CD4-positive, alpha-beta T cell treated with Interleukin-15 for 4 hours (primary cell): Measurements from ENCODE around the gene SPCS2.
"Not testable (repeated sequence)": the region's sequence is repeated elsewhere in the genome, so short reads cannot be mapped to it uniquely, and the experiment has no call there.

Experiments
- DNase-seq: peaks from one replicate; pipeline ENCODE4 v3.0.0-alpha.2; 2020; ENCODE audit warnings: low spot score

SPCS2 gene

DNA sequence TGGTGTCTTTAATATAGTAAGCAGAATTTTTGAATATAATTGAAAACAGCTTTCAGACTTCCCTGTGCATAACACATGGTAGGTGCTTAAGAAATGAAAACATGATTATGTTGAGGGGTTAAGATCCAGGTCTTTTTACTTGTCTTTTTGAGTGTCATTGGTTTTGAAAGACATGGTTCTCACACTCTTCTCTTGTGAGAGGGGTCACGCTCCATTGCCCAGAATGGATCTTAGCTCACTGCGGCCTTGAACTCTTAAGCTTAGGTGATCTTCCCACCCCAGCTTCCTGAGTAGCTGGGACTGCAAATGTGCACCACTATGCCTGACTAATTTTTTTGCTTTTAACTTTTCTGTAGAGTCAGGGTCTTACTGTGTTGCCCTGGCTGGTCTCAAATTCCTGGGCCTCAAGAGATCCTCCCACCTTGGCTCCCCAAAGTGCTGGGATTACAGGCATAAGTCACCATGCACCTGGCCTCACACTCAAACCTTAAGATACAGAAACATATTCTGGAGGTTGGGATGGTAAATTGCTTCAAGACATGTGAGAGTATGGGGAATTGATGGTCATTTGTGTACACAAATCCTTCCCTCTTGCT, 1.4 kb downstream of the SPCS2 start:
- DNase-seq: no peak

GRCh38 chr11:74951226-74951625, 2.2 kb downstream of the SPCS2 start:
- DNase-seq: no peak

GRCh38 chr11:74952752-74953151, 3.7 kb downstream of the SPCS2 start:
- DNase-seq: no peak

- DNase-seq: no peak
These were observed 4.4 kb downstream of the SPCS2 start for GRCh38 chr11:74953451-74953850.

DNA sequence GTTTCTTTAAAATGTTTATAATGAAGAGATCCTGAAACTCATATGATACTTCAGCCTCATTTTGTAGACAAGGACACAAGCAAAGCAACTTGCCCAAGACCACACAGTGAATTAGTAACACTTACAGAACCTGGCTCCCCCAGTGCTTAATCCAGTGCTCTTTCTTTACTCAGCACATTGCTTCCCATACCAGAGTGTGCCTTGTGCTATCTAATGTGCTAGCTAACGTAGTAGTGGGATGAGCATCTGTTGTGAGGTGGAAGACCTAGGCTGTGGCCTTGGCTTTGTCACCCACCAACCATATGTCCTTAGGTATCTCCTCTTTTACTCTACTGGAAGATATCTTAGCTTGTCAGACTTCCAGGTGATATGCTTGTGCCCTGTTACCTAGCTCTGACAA, 5.1 kb downstream of the SPCS2 start:
- no peak for DNase-seq

- no peak for DNase-seq
These were observed 7.4 kb downstream of the SPCS2 start for GRCh38 chr11:74956397-74957015.

- no peak for DNase-seq
These were observed 9.0 kb downstream of the SPCS2 start for GRCh38 chr11:74957937-74958629.

- not testable (repeated sequence) for DNase-seq
These were observed 11.1 kb downstream of the SPCS2 start for GRCh38 chr11:74960128-74960527.

GRCh38 chr11:74966651-74967050, 17.6 kb downstream of the SPCS2 start:
- DNase-seq: no peak

DNA sequence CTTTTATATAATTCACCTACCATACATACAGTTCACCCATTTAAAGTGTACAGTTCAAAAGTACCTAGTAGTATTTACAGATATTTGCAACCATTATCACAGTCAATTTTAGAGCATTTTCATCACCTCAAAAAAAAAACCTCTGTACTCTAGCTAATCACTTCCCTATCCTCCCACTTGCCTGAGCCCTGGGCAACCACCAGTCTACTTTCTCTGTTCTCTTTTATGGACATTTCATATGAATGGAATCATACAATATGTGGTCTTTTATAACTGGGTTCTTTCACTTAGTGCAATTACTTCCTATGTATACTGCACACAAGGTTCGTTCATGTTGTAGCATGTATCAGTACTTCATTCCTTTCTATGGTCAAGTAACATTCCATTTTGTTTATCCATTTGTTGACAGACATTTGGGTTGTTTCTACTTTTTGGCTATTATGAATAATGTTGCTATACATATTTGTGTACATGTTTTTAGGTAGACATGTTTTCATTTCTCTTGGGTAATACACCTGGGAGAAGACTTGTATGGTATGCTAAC, 21.9 kb downstream of the SPCS2 start:
- DNase-seq: no peak

- no peak for DNase-seq
These were observed 22.4 kb downstream of the SPCS2 start for GRCh38 chr11:74971424-74971823.

DNA sequence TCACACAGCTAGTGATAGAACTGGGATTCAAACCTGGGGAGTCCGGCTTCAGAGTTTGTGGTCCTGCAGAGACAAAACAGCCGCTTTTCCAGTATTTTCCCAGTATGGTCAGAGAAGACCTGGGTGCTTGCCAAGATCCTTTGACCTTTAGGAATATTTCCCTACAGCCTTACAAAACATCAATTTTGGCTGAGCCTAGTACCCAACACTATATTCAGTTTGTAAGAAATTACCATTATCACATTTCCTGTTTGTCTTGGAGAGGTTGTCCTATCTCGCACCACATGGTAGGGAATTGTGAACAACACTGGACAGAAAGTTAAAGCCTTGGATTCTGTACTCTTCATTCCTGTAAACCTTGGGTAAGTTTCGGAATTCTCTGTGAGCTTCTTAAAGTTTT, 29.0 kb downstream of the SPCS2 start:
- no peak for DNase-seq

DNA sequence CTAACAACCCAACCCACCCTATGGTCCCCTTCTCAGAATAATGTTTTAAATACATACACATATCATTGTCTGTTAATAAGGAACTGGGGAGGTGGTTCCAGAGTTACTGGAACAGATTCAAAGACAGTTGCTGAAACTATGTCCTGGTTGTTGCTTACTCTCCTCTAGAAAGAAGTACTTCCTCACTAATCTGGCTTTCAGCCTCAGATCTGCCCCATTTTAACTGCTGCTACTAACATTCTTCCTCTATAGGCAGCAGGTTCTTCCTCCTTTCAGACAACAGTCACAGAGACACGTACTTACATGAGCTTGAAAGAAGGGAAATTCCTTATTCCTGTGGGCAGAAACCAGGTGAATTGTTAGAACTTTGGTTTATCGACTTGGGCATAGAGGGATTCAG, 31.6 kb downstream of the SPCS2 start:
- no peak for DNase-seq

DNA sequence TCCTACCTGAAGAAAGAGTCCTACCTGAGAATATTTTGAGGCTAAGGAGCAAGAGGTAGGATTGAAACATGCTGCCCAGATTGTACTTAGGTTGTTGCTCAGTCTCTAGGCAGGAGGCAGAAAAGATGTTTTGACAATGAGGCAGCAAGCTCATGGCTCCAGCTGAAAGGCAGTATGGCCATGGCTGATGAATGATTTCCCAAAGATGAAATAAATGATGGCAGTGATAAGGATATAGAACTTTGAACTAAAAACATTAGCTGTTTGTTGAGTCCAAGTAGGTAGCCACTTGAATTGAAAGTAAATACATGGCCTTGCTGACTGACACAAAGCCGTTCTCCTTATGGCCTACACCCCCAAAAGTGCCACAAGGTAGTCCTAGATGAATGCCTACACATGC, 32.8 kb downstream of the SPCS2 start:
- DNase-seq: no peak

DNA sequence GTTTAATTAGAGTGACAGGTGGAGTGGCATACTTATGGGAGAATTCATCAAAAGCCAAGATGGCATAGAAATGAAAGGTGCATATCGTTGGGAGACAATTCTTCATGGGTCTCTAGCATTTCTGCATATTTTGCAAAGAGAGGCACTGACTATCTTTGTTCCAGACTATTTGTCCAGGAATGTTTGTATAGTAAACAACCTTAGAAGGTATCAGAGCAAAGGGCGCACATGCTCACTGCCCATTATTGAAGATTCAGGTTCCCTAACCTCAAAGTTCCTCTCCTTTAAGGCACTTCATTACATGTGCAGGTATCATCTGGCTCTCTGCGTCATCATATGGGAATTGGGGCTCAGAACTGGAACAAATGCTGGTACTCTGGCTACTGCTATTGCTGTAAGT, 35.0 kb downstream of the SPCS2 start:
- DNase-seq: no peak

GRCh38 chr11:74984730-74985129, 35.7 kb downstream of the SPCS2 start:
- no peak for DNase-seq

DNA sequence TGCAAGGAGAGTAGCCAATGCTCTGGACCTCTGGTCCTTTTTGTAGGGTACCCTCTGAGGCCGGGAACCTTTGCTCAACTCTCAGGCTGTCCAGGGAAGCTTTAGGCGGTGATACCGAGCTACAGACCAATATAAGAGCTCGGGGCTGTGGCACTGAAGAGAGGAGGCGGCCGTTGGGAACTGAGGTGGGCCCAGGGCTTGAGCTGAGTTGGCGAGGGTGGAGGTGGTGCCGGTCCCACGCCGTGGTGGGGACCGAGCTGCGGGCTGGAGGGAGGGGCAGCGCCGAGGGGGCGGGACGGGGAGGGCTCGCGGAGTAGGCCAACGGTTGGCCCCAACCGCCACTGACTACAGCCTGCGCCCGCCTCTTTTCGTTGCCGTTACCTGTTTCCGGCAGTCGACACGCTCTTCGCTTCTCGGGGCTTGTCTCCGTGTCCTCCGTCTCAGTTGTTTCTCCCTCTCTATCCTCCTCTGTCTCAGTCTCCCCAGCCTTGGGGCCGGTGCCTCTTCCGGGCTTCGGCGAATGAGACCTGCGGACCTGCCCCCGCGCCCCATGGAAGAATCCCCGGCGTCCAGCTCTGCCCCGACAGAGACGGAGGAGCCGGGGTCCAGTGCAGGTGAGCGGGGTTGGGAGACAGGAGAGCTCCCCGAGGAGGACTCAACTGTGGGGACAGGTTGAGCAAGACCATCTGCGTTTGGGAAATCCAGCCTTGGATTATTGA, 39.6 kb downstream of the SPCS2 start, which contains the start of gene NEU3:
TSS of gene NEU3 (plus strand) at position 393 of the 719 bp plus-strand sequence. CDS start at position 521, 128 bp downstream.
- peak; percentile 77 for DNase-seq

DNA sequence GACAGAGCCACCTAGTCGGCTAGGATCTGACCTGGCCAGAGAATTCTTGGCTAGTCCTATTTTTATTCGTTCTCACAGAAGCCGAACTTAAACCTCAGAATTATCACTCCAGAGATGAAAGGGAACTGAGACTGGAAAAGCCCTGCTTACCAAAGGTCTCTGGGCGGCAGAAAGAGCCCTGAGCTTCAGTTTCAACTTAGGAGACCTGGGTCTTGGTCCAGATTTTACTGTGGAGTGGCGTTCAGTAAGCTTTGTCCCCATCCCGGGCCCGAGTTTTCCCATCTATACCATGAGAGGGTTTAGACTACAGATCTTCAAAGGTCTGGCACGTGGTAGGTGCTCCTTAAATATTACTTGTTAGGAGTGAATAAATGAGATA, 40.2 kb downstream of the SPCS2 start:
- peak; percentile 6 for DNase-seq

GRCh38 chr11:74990150-74990549, 41.1 kb downstream of the SPCS2 start:
- DNase-seq: not testable (repeated sequence)

DNA sequence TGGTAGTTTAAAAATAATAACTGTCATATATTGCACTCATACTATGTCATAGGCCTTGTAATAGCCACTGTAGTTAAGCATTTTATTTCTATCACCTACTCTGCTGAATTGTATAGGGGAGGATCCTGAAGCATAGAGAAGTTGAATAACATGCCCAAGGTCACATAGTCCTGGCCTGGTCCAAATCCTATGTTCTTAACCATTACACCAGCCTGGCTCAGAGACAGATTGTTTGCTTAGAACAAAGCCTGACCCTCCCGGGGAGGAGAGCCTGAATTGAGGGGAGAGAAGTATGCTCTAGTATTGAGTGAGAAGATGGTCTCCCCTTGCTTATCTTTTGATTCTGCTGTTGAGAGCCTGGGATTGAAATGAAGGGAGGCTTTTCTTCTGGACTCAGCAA, 41.9 kb downstream of the SPCS2 start:
- DNase-seq: no peak

DNA sequence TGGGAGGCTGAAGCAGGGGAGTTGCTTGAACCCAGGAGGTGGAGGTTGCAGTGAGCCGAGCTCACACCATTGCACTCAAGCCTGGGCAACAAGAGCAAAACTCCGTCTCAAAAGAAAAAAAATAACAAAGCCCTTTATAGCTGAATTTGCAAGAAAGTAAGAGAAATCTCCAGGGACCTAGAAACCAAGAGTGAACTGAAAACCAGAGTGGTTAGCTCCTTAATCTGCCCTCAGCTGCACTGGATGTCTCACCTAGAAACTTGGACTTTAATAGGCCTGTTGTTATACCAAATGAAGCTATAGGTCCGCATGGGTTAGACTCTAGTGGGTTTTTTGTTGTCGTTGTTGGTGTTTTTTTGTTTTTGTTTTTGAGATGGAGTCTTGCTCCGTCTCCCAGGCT, 43.8 kb downstream of the SPCS2 start:
- DNase-seq: no peak

GRCh38 chr11:75000975-75001354, 51.9 kb downstream of the SPCS2 start:
- no peak for DNase-seq

GRCh38 chr11:75001686-75002085, 52.6 kb downstream of the SPCS2 start:
- DNase-seq: no peak
